IMR-90 (cell line): ENCODE measurements around the gene CYB561D2. TPM values are rescaled to one million over a fixed set of nuclear protein-coding genes. Genes with fewer than 3 reads are reported as not detected.
A peak's percentile ranks its signal among the peaks of the same experiment; 100 is the strongest.

Experiments used
- ATAC-seq: fragments of 200-7000 bp; cut with Tn5 transposase; 2 replicates; pipeline ENCODE4 v1.9.1; 2020; ENCODE audit warnings: low read depth, mild to moderate bottlenecking, moderate library complexity
- BruUV-seq: library from RNA; stranded (reverse); fragments of 400-500 nt; replicated peaks from 2 replicates; lab custom pipeline; 2021; lab: Mats Ljungman, UMichigan
- CTCF ChIA-PET: fragments of 300-600 bp; formaldehyde crosslinking; extraction: SDS; loops from one replicate; lab custom pipeline; 2021; ENCODE audit warnings: antibody characterized with exemption; lab: Yijun Ruan, JAX
- POLR2A ChIA-PET: fragments of 300-600 bp; sonication (Branson Sonifier 250); formaldehyde crosslinking; loops from one replicate; lab custom pipeline; 2022; ENCODE audit warnings: antibody characterized with exemption; ENCODE audit not compliant: unreplicated experiment; lab: Charles Lee
- DNase-seq: peaks from one replicate; pipeline ENCODE4 v3.0.0; 2013
- H2AFZ ChIP-seq: replicated peaks from 2 replicates; pipeline ENCODE3; 2013; ENCODE audit warnings: low read length, mild to moderate bottlenecking; ENCODE audit not compliant: poor library complexity
- H2AK5ac ChIP-seq: 2 replicates; pipeline ENCODE4 v1.6.1; 2013; ENCODE audit warnings: low read depth, low read length, inconsistent platforms
- H2AK9ac ChIP-seq: replicated peaks from 2 replicates; pipeline ENCODE3; 2013; ENCODE audit warnings: mild to moderate bottlenecking, low read depth, low read length, moderate library complexity; ENCODE audit not compliant: poor library complexity
- H2BK120ac ChIP-seq: 2 replicates; pipeline ENCODE4 v1.6.1; 2013; ENCODE audit warnings: low read depth, low read length, inconsistent platforms
- H2BK15ac ChIP-seq: 3 replicates; pipeline ENCODE4 v1.6.1; 2013; ENCODE audit warnings: low read depth, low read length, inconsistent platforms
- H2BK20ac ChIP-seq: 2 replicates; pipeline ENCODE4 v1.6.1; 2013; ENCODE audit warnings: low read depth, mild to moderate bottlenecking, inconsistent platforms, low read length, moderate library complexity
- H2BK5ac ChIP-seq: 2 replicates; pipeline ENCODE4 v1.6.1; 2013; ENCODE audit warnings: mild to moderate bottlenecking, low read depth, low read length, inconsistent platforms; ENCODE audit not compliant: poor library complexity, severe bottlenecking
- H3K14ac ChIP-seq: replicated peaks from 2 replicates; pipeline ENCODE4 v1.6.1; 2013; ENCODE audit warnings: low read depth, low read length, inconsistent platforms
- H3K18ac ChIP-seq: 2 replicates; pipeline ENCODE4 v1.6.1; 2013; ENCODE audit warnings: low read depth, low read length, control low read depth
- H3K23ac ChIP-seq: 2 replicates; pipeline ENCODE4 v1.6.1; 2013; ENCODE audit warnings: low read depth, low read length, inconsistent platforms
- H3K27ac ChIP-seq: 2 replicates; pipeline ENCODE4 v1.5.1; 2013; ENCODE audit warnings: mild to moderate bottlenecking, control low read depth, low read length; ENCODE audit not compliant: insufficient read depth
- H3K27me3 ChIP-seq: 2 replicates; pipeline ENCODE4 v1.6.1; 2013; ENCODE audit warnings: low read length; ENCODE audit not compliant: control insufficient read depth, insufficient read depth
- H3K36me3 ChIP-seq: 2 replicates; pipeline ENCODE4 v1.6.1; 2013; ENCODE audit warnings: low read length, mixed read lengths; ENCODE audit not compliant: control insufficient read depth, insufficient read depth
- H3K4ac ChIP-seq: 2 replicates; pipeline ENCODE4 v1.6.1; 2013; ENCODE audit warnings: low read depth, low read length, inconsistent platforms
- H3K4me1 ChIP-seq: 2 replicates; pipeline ENCODE4 v1.6.1; 2013; ENCODE audit warnings: low read length, mixed read lengths; ENCODE audit not compliant: control insufficient read depth, insufficient read depth
- H3K4me2 ChIP-seq: 2 replicates; pipeline ENCODE4 v1.6.1; 2013; ENCODE audit warnings: low read depth, mild to moderate bottlenecking, control low read depth, low read length, moderate library complexity
- H3K4me3 ChIP-seq: 2 replicates; pipeline ENCODE4 v1.5.1; 2013; ENCODE audit warnings: low read depth, mild to moderate bottlenecking, control low read depth, low read length, moderate library complexity; ENCODE audit not compliant: insufficient read depth
- H3K56ac ChIP-seq: 2 replicates; pipeline ENCODE4 v1.6.1; 2013; ENCODE audit warnings: low read length, inconsistent platforms; ENCODE audit not compliant: insufficient read depth; ENCODE audit errors: extremely low read depth
- H3K79me1 ChIP-seq, 2 experiments: 2 replicates each; pipeline ENCODE4 v1.6.1; 2013; ENCODE audit warnings: low read length in 2 of 2, inconsistent platforms in 1 of 2, low read depth in 1 of 2
- H3K9ac ChIP-seq: 2 replicates; pipeline ENCODE4 v1.6.1; 2013; ENCODE audit warnings: low read depth, low read length, control low read depth
- H3K9me1 ChIP-seq: 2 replicates; pipeline ENCODE4 v1.6.1; 2013; ENCODE audit warnings: low read length, inconsistent platforms; ENCODE audit not compliant: insufficient read depth
- H3K9me3 ChIP-seq: 2 replicates; pipeline ENCODE4 v1.6.1; 2013; ENCODE audit warnings: low read length; ENCODE audit not compliant: control insufficient read depth, insufficient read depth
- H4K20me1 ChIP-seq: 2 replicates; pipeline ENCODE4 v1.6.1; 2013; ENCODE audit warnings: low read length, inconsistent platforms; ENCODE audit not compliant: insufficient read depth
- H4K5ac ChIP-seq: 2 replicates; pipeline ENCODE4 v1.6.1; 2013; ENCODE audit warnings: mild to moderate bottlenecking, low read depth, low read length, control low read depth
- H4K8ac ChIP-seq, 2 experiments: 2 replicates each; pipeline ENCODE4 v1.6.1; 2013; ENCODE audit warnings: low read depth in 2 of 2, low read length in 2 of 2, control low read depth in 1 of 2, inconsistent platforms in 1 of 2
- H4K91ac ChIP-seq: 2 replicates; pipeline ENCODE4 v1.6.1; 2013; ENCODE audit warnings: low read depth, low read length, inconsistent platforms; ENCODE audit not compliant: insufficient read depth
- CEBPB ChIP-seq: IDR thresholded peaks from 2 replicates; pipeline ENCODE4 v1.6.1; 2012; ENCODE audit warnings: low read depth, low read length, improper control_type of control experiment
- MAFK ChIP-seq: IDR thresholded peaks from 2 replicates; pipeline ENCODE4 v1.6.1; 2012; ENCODE audit warnings: low read depth, low read length, improper control_type of control experiment
- POLR2A ChIP-seq: IDR thresholded peaks from 2 replicates; pipeline ENCODE4 v1.6.1; 2012; ENCODE audit warnings: mild to moderate bottlenecking, low read depth, low read length
- RAD21 ChIP-seq: IDR thresholded peaks from 2 replicates; pipeline ENCODE4 v1.6.1; 2012; ENCODE audit warnings: low read length, improper control_type of control experiment
- RCOR1 ChIP-seq: IDR thresholded peaks from 2 replicates; pipeline ENCODE4 v1.6.1; 2012; ENCODE audit warnings: mild to moderate bottlenecking, low read length, improper control_type of control experiment; ENCODE audit not compliant: insufficient replicate concordance
- RFX5 ChIP-seq: IDR thresholded peaks from 2 replicates; pipeline ENCODE4 v1.8.0; 2012; ENCODE audit warnings: low read depth, mild to moderate bottlenecking, low read length, moderate library complexity
- SMC3 ChIP-seq: fragments of 150-350 bp; IDR thresholded peaks from 2 replicates; pipeline ENCODE4 v1.6.1; 2016; ENCODE audit warnings: low read depth, mild to moderate bottlenecking, antibody characterized with exemption, low read length, moderate library complexity
- WGBS, 2 experiments: methylation state at CpG; one replicate each; pipeline versions ENCODE4 v1.1.5 to v1.1.7; 2013; ENCODE audit warnings: missing lambda C conversion rate in 2 of 2; ENCODE audit not compliant: insufficient read length in 1 of 2; ENCODE audit errors: extremely low coverage in 2 of 2; 5-methylcytosine and 5-hydroxymethylcytosine counted together
- dilution Hi-C: fragments of 300-500 bp; cut with HindIII; formaldehyde crosslinking; loops from one replicate; pipeline ENCODE4 v1.14.3; 2018; ENCODE audit warnings: low sequenced_read_pairs; ENCODE audit not compliant: unreplicated experiment
- in situ Hi-C: fragments of 300-500 bp; cut with MboI; formaldehyde crosslinking; loops from 3 replicates; pipeline ENCODE4 v1.14.3; 2019; ENCODE audit warnings: low sequenced_read_pairs, inconsistent platforms, mixed read lengths
- intact Hi-C: fragments of 100-400 bp; cut with micrococcal nuclease; formaldehyde crosslinking; loops from 2 replicates; pipeline ENCODE4 v1.10.0; 2022
- polyA plus RNA-seq, 3 experiments: library from polyadenylated mRNA; depleted of rRNA; stranded (reverse); fragments of >200 nt; gene quantifications; 2 replicates each; pipeline ENCODE4 v1.2.3, GENCODE V29; 2012; ENCODE audit warnings: low replicate concordance in 1 of 3
- total RNA-seq: library from RNA; depleted of rRNA; stranded (reverse); fragments of >200 nt; gene quantifications from 2 replicates; pipeline ENCODE4 v1.2.3, GENCODE V29; 2012

Gene CYB561D2
- total and polyA plus RNA-seq, 2 of the 4 experiments (the other 2 are of a cell fraction): 29.2 to 31.7 TPM

GRCh38 chr3:50319894-50320625 lies 30.6 kb upstream of the CYB561D2 start:
- 0 out of 2 replicates have a peak overlapping the region, but pooled peaks have one; percentile 8 for H3K14ac ChIP-seq
- in situ Hi-C loops: no loop called here
- no peak overlapping the region for H4K5ac ChIP-seq
- peak overlapping the region; percentile 5; the same call in 1 of the 2 replicates for H4K91ac ChIP-seq
- TSS peak; percentile 64 for BruUV-seq
- H3K18ac ChIP-seq: no peak overlapping the region
- H3K9ac ChIP-seq: peak overlapping the region; percentile 87
- no peak for DNase-seq
- peak overlapping the region; percentile 91 for H2AK9ac ChIP-seq
- peak overlapping the region; percentile 37; the same call in 1 of the 2 replicates for H2AK5ac ChIP-seq
- H3K27me3 ChIP-seq: no peaks in the 10 kb centered on the region
- peaks cover 16% of the 10 kb centered on the region; the same call in 1 of the 2 replicates for H4K20me1 ChIP-seq
- TF ChIP-seq CEBPB: no peak
- TF ChIP-seq RCOR1: no peak
- no peak for TF ChIP-seq RAD21
- TF ChIP-seq SMC3: no peak
- TF ChIP-seq RFX5: no peak
- no peak for TF ChIP-seq MAFK
- no peak for TF ChIP-seq POLR2A
- H2BK15ac ChIP-seq: no peak overlapping the region
- no peak for ATAC-seq
- H3K4ac ChIP-seq: peak overlapping the region; percentile 87
- no peak overlapping the region for H2BK120ac ChIP-seq
- H3K9me1 ChIP-seq: peaks cover 22% of the 10 kb centered on the region
- peaks cover 25% of the 10 kb centered on the region for H3K4me1 ChIP-seq
- peak overlapping the region; percentile 96 for H3K4me2 ChIP-seq
- no peak overlapping the region for H2BK20ac ChIP-seq
- no peak overlapping the region for H2AFZ ChIP-seq
- WGBS, 2 experiments: 80% methylated on average over 27 of the region's 29 CpGs; no CpG with 5 or more reads in 1 of the 2 experiments
- no peak overlapping the region; the same call in 1 of the 2 replicates for H3K56ac ChIP-seq
- peaks cover 38% of the 10 kb centered on the region for H3K36me3 ChIP-seq
- peak overlapping the region; percentile 58 for H3K4me3 ChIP-seq
- intact Hi-C loops: loop anchor here (5.0 kb wide), 1 partner anchor 58 kb away; no protein-coding TSS in a partner anchor
- H3K27ac ChIP-seq: peak overlapping the region; percentile 98
- dilution Hi-C loops: no loop called here
- peaks cover 29 to 59% of the 10 kb centered on the region in 2 experiments for H3K79me1 ChIP-seq
- peak overlapping the region; percentile 20 to 74; a peak in 1 of 4 replicates for H4K8ac ChIP-seq
- peak overlapping the region; percentile 32 for H3K23ac ChIP-seq
- H3K9me3 ChIP-seq: no peaks in the 10 kb centered on the region
- POLR2A ChIA-PET: no interaction called here
- no peak overlapping the region for H2BK5ac ChIP-seq
- CTCF ChIA-PET: no interaction called here
